ENCODE data around the gene SLC25A29.

SLC25A29 gene

DNA sequence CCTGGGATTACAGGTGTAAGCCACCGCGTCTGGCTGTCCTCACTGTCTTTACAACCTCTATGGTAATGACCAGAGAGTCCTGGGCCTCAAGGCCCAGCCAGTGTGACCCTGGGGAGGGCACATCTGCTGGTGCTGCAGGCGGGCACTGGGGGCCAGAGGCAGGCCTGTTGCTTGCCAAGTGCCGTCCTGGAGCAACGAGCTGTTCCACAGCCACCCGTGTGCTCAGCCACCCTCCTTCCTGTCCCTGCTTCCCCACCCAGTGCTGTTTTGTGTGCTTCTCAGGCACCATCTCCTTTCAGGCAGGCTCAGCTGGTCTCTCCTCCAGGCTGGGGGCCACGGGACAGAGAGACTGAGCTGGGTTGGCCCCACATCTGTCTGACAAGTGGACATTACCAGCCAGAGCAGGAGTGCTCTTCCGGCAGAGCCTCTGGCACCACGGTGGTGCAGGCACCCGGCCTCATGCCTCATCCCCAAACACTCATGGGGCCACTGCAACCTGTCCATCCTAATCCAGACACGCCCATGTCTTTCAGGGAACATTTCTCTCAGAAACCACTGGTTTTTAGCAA is 25.9 kb upstream of the SLC25A29 start:
- DNase-seq (ENCODE audit: low read depth in 2 of 2) = no peak

DNA sequence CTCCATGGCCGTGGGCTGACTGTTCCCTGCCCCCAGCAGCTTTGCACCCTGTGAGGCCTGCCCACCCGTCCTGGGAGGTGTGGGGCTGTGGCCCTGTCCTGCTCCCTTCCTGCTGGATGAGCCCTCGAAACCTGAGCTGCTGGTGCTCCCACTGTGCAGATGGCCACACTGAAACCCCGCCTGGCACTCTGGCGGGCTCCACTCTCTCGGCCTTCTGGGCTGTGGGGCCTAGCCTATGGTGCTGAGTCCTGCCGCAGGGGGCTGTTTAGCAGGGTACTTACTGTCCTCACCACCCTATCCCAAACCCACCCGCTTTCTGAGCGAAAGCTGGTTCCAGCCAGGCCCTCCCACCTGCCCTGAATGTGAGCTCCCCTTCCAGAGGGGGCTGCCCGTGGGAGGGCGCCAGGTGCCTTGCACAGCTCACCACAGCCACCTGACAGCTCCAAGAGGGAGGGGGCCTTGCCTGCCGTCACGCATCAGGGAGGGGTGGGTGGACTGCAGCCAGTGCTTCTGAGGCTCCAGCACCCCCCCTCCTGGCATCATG is 24.2 kb upstream of the SLC25A29 start:
- no peak for DNase-seq (ENCODE audit: low read depth in 2 of 2)

DNA sequence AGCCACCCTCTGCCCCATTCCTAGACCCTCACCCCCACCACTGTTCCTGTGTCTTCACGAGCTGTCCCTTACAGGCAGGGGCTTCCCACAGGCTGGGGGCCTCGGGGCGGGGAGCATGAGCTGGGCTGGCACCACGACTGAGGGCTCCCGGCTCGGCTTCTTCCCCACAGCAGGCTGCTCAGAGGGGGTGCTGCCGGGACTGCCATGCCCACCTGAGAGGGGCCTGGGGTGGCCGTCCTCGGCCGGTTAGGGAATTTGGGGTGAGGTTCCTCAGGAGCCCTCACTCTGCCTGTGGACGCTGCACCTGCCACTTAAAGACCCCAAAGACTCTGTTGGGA is 23.7 kb upstream of the SLC25A29 start:
- no peak for DNase-seq (ENCODE audit: low read depth in 2 of 2)

DNA sequence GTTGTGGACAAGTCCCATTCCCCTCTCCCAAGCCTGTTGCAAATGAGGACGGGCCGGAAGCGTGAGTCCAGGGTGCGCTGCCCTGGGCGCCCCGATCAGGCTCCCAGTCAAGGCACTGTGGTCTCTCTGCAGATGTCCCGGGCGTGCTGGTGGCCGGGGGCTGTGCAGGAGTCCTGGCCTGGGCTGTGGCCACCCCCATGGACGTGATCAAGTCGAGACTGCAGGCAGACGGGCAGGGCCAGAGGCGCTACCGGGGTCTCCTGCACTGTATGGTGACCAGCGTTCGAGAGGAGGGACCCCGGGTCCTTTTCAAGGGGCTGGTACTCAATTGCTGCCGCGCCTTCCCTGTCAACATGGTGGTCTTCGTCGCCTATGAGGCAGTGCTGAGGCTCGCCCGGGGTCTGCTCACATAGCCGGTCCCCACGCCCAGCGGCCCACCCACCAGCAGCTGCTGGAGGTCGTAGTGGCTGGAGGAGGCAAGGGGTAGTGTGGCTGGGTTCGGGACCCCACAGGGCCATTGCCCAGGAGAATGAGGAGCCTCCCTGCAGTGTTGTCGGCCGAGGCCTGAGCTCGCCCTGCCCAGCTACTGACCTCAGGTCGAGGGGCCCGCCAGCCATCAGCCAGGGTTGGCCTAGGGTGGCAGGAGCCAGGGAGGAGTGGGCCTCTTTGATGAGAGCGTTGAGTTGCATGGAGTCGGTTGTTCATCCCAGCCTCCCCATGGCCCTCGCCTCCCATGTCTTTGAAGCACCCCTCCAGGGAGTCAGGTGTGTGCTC is 23.2 kb upstream of the SLC25A29 start:
- DNase-seq (ENCODE audit: low read depth in 2 of 2) = no peak

DNA sequence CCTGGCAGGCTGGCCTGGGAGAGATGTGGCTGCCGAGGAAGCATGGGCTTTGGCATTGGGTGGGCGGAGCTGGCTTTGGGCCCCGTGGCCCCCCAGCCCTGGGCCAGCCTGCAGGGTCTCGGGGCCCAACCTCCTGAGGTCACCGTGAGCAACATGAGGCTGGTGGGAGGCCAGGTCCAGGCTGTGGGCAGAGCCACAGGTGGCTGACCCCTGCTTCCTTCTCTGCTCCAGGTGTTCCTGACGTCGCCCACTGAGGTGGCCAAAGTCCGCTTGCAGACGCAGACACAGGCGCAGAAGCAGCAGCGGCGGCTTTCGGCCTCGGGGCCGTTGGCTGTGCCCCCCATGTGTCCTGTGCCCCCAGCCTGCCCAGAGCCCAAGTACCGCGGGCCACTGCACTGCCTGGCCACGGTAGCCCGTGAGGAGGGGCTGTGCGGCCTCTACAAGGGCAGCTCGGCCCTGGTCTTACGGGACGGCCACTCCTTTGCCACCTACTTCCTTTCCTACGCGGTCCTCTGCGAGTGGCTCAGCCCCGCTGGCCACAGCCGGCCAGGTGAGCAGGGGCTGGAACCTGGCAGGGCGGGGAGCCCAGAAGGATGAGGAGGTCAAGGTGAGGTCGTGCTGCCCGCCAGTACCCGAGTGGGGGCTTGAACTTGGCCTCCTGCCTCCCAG is 22.4 kb upstream of the SLC25A29 start:
- DNase-seq (ENCODE audit: low read depth in 2 of 2) = no peak

DNA sequence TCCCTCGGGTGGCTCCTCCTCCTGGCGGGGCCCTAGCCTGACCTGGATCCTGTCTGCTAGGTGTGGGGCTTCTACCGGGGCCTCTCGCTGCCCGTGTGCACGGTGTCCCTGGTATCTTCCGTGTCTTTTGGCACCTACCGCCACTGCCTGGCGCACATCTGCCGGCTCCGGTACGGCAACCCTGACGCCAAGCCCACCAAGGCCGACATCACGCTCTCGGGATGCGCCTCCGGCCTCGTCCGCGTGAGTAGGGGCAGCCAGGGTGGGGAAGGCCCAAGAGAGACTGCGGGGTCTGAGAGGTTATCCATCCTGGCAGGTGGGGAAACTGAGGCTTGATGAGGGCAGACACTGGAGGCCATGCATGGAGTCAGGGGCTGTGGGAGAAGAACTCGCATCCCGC is 20.9 kb upstream of the SLC25A29 start:
- DNase-seq (ENCODE audit: low read depth in 2 of 2) = no peak

DNA sequence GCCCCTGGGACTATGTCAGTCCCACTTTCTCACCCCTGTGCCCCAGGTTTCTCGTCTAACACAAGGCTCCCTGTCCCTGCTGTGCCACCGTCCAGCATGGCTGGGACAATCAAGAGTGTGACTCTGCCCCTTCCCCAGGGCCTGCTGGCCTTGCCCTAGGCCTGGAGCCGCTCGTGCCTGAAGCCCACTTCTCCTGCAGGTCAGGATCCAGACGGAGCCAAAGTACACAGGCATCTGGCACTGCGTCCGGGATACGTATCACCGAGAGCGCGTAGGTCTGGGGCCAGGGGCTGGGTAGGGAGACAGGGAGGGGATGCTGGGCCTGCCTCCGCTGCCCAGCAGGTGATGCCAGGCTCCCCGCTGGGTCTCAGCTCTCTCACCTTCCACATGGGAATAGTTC is 19.7 kb upstream of the SLC25A29 start:
- no peak for DNase-seq (ENCODE audit: low read depth in 2 of 2)

DNA sequence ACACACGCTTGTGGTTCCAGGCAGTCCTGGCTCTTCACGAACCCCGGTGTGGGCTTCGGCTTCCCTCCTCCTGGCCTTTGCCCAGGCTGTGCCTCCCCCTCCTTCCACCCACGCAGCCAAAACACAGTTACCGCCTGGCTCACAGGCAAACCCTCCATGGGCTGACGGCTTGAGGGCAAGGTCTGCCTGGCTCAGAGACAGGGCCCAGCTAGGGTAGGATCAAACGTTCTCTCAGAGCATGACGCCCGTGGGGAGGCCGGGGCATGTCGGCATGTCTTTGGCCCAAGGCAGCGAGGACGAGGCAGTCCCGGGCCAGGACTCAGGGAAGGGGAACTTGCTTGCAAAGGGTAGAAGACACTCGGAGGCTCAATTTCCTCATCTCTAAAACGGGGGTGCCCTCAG is 19.0 kb upstream of the SLC25A29 start:
- no peak for DNase-seq (ENCODE audit: low read depth in 2 of 2)

DNA sequence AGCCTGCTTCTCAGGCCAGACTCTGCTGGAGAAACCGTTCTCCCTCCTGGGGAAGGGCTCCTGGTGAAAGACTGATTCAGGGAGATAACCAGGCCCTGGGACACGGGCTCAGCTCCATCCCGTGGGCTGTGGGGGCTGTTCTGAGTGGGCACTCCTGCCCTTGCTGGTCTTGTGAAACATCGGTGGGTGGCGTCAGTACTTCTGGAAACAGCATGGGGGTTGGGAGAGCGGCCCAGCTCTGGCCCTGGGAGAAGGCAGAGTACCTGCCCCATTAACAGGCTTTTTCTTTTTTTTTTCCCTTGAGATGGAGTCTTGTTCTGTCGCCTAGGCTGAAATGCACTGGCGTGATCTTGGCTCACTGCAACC is 17.7 kb upstream of the SLC25A29 start:
- DNase-seq (ENCODE audit: low read depth in 2 of 2) = no peak

DNA sequence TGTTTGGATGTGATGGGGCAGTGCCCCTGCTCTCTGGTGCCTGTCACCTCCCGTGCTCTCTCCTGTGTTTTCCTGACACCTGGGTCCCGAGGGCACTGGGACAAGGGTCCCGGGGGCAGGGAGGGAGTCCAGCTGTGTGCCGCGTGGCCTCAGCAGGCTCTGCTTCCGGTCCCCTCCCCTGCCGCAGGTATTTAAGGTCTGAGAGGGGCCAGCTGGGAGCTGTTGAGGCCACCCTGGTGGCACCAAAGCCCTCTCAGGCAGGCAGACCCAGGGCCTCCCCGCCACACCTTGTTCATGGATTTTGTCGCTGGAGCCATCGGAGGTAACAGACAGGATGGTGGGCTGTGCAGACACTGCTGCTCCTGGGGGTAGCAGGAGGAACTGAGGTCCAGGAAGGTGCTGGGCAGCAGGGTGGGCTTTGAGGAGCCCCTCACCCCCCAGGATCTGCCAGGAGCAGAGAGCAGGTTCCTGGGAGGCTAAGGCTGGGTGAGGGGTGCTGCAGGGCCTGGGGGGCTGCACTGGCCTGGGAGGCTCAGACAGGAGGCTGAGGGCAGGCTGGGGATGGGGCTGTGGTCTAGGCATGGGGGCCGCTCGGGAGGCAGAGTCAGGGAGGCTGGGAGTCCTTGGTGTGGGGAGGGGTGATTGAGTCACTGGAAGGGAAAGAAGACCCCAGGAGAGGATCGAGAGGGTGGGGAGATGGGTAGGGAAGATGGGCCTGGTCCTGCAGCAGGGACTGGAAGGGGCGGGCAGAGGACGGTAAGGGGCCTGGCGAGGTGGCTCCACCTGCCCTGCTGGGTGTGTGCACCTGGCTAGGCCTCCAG is 17.1 kb upstream of the SLC25A29 start, which contains the start of gene SLC25A47:
SLC25A47 (plus strand) TSS at position 219 of the 821 bp plus-strand sequence; CDS start at position 295, 76 bp downstream.
- no peak for DNase-seq (ENCODE audit: low read depth in 2 of 2)

DNA sequence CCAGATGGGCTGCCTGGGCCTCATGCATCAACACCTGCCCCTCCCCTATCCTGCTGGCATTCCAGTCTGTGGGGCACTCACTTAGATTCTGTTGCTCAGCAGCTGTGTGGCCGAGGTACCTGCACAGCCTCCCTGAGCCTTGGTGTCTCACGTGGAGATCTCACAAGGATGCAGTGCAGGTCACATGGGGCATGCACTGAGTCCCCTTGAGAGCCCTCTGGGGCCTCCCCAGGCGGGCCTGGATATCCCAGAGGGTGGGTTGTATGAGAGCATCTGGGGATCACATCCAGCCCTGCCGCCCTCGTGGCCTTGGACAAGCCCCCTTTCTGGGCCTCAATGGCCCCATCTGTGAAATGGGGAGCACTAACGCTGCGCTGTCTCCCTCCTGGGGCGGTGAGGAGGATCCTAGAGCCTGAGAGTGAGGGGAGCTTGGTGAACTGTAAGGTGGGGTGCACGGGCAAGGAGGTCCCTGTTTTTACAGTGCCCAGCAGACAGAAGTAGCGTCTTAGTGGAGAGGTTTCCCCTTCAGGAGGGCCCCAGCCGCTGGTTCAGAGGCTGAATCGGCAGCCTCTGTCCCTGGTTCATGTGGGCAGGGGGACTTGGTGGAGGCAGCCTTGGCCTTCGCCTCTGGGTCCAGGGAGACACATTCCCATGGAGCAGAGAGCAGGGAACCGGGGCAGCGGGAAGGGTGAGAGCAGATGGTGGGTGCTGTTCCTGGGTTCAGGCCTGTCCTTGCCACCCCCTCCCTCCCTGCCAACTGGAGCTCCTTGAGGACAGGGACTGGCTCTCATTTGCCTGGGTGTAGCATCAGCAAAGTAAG is 16.1 kb upstream of the SLC25A29 start:
- no peak for DNase-seq (ENCODE audit: low read depth in 2 of 2)

DNA sequence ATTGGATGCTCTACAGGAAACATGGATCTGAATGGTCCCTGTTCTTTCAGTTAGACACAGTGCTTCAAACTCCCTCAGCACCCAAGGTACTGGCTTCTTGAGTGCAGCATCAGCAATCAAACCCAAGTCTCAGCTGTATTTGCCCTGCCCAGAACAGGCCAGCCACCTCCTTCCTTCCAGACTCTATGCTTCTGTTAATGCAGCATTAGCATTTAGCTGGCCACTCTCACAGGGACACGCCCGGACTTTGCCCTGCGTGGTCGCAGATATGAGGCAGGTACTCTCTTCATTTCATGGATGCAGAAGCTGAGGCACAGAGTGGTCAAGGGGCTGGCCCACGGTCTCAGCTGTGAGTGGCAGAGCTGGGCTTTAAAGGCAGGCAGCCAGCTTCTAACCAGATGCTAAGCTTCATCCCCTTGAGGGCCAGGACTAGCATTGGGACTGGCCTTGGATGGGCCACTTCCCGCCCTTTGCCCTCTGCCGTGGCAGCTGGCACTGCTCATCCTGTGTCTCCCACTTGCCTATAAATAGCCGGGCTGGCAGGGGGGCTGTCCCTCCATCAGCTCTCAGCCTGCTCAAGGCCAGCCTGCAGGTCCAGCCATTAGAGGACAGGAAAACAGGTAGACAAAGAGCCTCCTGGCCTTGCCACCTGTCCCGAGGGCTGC is 15.4 kb upstream of the SLC25A29 start:
- no peak for DNase-seq (ENCODE audit: low read depth in 2 of 2)

DNA sequence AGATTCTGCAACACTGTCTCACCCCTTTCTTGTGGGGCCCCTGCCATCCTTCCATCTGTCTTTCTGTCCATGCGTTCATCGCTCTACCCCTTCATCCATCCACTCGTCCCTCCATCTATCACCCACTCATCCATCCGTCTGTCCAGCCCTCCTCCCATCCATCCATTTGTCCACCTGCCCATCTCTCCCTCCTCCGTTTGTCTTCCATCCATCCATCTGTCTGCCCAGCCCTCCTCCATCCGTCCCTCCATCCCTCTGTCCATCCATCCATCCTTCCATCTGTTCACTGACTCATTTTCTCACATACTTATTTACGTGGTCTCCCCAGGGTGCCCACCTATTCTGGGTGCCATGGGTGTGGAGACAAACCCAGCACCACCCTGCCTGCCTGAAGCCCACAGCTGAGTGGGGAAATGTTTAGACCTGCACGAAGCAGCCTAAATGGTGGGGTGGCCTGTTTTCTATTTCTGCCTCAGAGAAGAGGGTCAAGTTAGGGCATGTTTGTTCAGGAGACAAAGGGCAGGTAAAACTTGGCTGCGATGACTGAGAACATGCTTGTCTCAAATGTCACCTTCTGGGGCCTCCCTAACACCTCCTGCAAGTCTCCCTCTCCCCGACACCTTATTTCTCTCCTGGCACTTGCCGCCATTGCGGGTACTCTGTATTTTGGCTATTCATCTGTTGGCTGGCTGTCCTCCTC is 14.1 kb upstream of the SLC25A29 start:
- DNase-seq (ENCODE audit: low read depth in 2 of 2) = no peak

DNA sequence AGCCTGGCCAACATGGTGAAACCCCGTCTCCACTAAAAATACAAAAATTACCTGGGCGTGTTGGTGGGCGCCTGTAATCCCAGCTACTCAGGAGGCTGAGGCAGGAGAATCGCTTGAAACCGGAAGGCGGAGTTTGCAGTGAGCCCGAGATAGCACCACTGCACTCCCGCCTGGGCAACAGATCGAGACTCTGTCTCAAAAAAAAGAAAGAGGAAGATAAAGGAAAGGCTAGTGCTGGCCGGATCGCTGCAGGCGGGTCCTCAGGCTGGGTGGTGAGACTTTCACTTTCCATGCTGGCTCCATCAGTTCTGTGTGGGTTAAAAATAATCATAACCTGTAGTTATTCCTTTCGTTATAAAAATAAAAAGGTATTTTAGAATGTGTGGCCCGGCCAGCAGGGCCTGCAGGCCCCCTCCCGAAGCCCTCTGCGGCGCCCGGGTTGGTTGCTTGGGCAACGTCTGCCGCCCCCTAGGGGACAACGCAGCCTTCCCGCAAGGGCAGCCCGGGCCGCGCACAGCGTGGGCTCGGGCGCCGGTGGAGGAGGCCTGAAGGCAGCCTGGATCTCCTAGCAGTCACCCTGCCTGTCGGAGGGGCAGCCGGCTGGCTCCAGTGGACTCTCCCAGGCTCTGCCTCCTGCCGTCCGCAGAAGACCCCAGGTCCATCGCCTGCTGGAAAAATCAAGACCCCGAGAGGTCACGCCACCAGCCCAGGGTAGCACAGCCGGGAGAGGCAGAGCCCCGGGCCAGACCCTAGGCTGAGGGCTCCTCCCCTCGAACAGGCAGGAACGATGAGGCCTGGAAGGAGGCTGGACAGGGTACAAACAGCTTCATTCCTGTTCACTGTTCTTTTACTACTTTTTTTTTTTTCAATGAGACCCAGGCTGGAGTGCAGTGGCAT is 11.9 kb upstream of the SLC25A29 start:
- peak; percentile 54 to 56 for DNase-seq (ENCODE audit: low read depth in 2 of 2)

DNA sequence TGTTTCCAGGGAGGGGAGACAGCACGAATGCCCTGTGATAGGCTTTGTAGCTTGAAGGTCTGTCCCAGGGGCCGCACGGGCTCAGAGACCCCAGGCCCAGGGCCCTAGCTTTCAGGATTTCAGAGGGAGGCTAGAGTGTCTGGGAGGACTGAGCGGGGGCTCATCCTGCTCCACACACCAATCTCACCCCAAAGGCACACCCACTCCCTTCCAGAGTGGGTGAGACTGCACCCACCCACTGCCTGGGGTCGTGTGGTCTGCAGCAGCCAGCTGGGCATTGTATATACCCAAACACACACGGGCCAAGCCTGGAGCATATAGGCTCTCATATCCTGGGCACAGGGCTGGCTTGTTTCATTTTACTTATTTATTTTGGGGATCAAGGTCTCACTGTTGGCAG is 11.1 kb upstream of the SLC25A29 start:
- DNase-seq (ENCODE audit: low read depth in 2 of 2) = no peak

DNA sequence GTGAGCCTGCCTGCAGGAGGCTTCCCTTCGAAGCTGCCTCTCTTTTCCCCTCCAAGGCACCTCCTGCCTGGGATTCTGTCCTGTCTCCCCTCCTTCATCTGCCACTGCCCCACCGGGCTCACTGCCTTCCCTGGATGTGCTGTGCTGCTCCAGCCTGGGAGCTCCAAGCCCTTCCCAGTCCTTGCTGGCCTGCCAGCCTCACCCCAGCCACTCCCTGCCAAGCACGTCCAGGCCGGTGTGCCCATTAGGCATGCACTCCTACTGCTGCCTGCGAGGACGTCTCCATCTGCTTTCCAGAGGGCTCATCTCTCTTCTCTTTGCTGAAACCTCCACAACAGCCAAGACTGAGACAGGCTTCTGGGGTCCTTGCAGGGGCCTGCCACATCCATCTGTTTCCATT is 8.5 kb upstream of the SLC25A29 start:
- DNase-seq (ENCODE audit: low read depth in 2 of 2) = no peak

DNA sequence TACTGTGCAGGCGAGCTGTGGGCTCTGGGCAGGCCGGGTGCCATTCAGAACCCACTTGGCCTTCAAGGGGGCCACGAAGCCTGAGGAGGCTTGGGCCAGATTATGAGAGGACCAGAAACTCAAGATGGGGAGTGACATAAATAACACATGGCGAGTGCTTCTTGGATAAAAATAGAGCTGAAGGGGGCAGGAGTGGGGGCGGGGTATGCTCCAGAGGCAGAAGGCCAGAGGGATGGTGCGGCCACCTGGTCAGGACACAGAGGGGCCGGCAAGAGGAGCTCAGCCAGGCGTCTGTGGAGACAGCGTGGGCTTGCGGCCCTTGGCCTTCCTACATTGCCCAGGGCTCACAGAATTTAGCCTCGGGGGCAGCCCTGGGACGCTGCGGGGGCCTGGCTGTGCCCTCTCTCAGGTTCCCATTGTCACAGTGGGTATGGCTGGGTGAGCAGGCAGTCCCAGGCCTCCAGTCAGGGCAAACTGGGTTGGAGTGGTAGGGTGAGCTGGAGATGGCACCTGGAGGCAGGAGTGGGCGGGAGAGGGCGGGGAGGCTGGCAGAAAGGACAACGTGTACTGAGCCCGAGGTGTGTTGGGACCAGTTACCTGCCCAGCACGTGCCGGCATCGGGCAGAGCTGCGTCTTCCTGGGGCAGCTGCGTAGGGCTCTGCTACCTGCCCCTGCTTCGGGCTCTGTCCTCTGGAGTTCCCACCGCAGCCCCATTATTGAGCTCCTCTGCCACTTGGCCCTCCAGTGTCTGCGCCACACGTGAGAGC is 7.4 kb upstream of the SLC25A29 start:
- DNase-seq (ENCODE audit: low read depth in 2 of 2) = no peak

DNA sequence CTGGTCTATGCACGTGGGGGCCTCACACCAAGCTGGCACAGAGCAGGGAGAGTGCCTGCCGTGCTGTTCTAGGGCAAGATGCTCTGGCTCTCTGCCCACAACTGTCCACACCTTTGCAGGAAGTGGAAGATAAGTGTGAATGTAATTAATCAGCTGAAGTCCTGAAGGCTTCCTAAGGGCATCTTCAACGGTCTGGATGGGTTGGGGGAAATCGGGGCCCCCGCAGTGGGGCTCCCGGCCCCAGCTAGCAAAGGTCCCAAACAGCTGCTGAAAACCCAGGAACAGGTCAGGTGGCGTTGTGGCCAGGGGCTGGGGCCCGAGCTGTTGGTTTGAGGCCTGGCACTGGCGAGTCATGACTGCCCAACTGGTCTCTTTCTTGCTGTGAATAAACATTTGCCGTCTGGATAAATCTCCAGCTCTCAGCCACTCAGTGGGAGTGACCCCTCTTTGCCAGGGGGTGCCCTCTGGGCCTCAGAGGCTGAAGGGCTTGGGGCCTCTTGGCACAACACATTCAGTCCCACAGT is 6.7 kb upstream of the SLC25A29 start:
- no peak for DNase-seq (ENCODE audit: low read depth in 2 of 2)
